ENCODE measurements around the gene NPHP4. TPM values are rescaled to one million over a fixed set of nuclear protein-coding genes. Genes with fewer than 3 reads are reported as not detected.
A peak's percentile ranks its signal among the peaks of the same experiment; 100 is the strongest.

NPHP4 gene
- polyA plus RNA-seq, 12 donors = 3.1 to 7.4 (median 3.7) TPM; not detected in 2

- no peak for DNase-seq
Measured at GRCh38 chr1:6004412-6005123, 12.3 kb upstream of the NPHP4 start.

GRCh38 chr1:6003568-6004411, 11.6 kb upstream of the NPHP4 start:
- DNase-seq = no peak

DNA sequence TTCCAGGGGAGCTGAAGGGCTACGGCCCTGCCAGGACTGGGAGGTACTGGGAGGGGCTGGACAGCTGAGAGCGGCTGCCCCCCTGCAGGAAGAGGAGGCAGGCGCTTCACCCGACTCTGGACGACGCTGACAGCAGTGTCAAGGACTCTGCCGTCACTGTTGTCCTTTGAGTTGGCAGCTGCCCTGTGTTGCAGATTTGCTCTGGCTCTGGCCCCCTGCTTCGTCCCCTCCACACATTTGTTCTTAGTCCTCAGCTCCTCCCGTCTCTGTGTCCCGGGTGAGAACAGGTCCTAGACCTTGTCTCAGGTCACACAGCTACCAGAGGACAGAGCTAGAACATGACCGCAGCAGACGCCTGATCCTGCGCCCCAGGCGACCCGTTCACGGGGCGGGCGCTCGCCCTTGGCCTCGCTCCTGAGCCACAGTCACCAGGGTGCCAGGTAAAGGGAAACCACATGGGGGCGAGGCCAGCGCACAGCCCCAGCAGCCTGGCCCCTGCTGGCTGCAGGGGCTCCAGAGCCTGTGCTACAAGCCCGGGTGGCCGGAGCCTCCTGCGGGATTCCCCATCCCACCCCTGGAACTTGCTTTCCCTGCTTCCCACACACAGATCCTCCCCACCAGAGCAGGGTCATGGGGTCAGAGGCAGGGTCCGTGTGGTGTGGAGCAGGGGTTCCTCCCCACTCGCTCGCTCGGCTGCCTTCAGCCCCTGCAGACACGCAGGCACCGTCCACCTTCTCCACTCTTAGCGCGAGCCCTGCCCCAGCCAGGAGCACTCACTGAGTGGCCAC, 10.7 kb upstream of the NPHP4 start:
- no peak for DNase-seq

DNA sequence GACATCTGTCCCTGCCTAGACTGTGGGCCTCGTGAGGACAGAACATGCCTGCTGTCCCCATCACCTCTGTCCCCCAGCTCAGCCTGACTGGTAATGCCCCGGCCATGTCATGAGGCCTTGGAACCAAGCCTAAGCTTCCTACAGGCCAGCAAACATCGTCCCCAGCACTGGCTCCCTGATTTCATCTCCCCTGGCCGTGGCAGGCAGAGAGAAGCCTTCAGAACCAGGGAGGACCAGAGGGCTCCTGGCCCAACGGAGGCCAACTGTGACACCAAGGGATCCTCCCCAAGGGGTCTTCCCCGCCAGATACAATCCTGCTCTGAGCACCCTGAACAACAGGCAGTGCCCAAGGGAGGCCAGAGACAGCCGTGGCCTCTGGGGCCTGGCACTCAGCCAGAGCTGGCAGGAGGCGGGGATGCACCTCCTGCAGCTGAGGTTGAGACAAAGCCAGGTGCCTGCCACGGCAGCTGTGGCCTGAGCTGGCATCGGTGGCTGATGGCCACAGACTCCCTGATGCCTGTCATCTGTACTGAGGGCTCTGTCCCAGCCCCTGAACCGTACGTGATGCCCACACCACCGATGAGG, 9.9 kb upstream of the NPHP4 start:
- no peak for DNase-seq

DNA sequence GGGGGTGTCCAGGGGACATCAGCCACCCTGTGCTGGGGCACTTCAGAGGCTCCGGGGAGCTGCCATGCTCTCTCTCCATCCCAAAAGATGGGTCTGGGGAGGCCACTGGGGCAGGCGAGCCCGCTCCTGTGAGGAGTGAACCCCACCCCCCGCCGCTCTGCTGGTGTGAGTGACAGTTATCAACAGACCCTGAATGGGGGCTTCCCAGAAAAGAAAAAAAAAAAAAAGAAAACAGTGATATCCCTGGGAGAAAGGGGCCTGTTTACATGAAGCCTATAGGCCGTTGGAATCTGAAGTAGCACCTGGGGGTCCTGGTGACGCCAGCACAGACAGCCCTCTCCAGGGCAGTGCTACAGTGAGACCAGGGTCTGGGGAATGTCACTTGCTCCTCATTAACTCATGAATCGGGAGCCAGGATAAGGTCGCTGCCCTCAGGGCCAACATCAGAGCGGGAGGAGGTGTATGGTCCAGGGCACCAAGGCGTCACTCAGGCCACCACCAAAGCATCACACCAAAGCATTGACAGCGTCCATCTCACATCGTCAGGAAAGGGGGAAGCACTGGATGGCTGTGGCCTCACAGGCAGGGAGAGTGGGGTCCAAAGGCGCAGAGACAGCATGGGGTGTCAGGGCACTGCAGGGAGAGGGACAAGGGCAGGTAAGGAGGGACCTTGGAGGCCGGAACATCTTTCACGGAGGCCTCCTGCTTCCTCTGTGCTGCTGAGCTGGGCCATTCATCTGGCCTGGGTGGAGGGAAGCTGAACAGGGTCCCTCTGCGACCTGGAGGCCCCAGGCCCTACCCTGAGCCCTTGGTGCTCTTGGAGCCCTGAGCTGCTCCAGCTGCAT, 8.4 kb upstream of the NPHP4 start:
- no peak for DNase-seq

DNA sequence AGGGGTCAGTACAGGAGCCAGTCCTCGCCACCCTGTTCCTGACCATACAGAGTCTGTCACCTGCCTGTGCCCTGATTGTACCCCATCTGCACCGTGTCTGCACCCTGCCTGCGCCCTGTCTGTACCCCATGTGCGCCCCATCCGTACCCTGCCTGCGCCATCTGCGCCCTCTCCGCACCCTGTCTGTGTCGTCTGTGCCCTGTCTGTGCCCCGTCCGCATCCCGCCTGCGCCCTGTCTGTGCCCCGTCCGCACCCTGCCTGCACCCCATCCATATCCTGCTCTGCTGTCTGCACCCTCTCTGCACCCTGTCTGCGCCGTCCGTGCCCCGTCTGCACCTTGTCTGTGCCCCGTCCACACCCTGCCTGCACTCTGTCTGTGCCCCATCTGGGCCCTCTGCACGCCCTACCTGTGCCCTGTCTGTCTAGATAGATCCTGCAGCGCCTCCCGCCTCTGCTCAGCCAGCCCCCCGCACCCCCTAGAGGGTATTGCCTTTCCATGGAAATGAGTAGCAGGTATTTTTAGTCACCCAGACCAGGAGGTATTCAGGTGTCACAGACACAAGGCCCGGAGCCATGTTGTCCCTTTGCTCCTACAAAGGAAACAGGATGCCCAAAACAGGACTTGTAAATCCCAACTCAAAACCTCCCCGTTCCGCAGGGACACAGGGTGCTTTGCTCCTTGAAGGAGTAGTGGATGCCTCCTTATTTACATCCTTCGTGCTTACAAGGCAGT, 7.7 kb upstream of the NPHP4 start:
- no peak for DNase-seq

- no peak for DNase-seq
Measured at GRCh38 chr1:5998906-5999301, 6.7 kb upstream of the NPHP4 start.

DNA sequence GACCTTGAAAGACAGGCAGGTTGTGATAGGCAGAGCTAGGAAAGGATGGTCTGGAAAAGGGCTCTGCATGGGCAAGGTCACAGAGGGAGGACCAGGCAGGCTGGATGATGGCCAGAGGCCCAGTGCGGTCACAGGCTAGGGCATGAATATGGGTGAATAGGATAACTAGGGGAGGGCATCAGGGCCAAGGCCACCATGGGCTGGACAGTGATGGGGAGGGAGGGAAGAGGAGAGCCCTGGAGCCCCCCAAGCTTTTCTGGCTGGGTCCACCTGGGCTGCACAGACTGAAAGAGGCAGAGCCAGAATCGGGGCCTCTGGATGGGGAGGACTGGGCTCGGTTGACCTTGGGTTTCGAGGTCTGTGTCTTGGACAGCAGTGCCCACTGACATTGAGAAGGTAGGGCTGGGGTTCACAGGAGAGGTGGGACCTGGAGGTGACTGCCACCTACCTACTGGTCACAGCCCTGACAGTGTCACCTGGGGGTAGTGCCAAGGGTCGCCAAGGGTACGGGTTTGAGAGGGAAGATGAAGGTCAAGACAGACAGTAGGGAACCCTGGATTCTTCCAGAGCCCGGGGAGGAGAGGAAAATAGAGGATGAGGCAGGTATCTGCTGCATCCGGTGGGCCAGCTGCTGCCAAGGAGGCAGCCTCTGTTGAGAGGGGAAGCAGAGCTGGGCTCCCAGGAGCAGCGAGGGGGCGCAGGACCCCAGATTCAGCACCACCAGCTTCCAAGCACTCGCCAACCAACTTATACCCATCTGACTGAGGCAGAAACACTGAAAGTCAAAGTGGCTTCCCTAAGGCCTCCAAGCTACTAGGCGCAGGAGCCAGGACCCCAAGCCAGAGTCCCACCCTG, 6.1 kb upstream of the NPHP4 start:
- DNase-seq = no peak

DNA sequence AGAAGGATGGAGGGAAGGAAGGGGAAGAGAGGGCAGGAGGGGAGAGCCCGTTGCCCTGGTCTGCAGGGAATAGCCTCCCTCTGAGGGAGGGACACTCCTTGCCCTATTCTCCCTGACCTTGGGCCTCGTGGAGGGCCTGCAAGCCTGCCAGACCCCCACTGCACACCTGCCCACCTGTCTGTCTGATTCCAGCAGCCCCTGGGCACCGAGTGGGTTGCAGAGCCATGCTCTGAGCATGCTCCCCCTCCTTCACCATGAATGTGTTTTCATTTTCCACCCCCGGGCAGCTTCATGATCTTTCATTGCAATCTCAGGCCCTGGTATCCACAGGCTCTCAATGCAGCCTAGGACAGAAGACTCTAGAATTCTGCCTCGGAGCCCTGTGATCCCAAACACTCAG, 5.1 kb upstream of the NPHP4 start:
- DNase-seq = no peak

DNA sequence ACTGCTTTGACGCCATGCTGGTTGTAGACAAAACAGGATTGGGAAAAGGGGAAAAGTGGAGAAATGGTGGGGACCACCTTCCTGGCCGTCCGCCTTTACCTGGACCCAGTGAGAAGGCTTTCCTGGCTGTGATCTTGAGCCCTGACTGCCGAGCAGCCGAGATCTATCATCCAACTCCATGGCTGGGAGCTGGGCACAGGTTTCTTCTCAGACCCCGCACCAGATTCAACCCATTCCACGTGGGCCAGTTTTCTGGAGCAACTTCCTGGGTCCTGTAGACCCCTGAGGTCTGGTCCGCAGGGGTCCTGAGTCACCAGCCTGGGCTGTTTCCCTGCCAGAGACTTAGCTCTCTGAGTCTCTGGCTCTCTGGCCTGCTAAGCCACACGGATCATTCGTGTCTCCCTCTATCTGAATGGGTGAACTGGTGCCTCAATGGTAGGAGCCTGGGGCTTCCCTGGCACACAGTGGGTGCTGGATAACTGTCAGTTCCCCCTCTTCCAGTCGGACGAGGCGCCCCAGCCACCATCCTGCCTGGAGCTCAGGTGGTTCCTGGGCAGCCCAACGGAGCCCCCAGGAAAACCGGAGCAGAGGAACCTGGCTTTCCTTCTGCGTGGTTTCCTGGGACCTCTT, 4.5 kb upstream of the NPHP4 start:
- no peak for DNase-seq

- no peak for DNase-seq
Measured at GRCh38 chr1:5995871-5996630, 3.8 kb upstream of the NPHP4 start.

- DNase-seq = no peak
Measured at GRCh38 chr1:5994713-5995621, 2.7 kb upstream of the NPHP4 start.

GRCh38 chr1:5993556-5994491, 1.6 kb upstream of the NPHP4 start:
- DNase-seq = no peak

GRCh38 chr1:5992814-5993555, 760 bp upstream of the NPHP4 start:
- DNase-seq = peak; percentile 15

- DNase-seq = peak; percentile 17
Measured at GRCh38 chr1:5991381-5992025, 722 bp downstream of the NPHP4 start.

All from muscle of arm (tissue), 12 donors.